Stimulated activated CD8-positive, alpha-beta memory T cell treated with anti-CD3 and anti-CD28 coated beads, Interleukin-15, amount 100 ng/mL, for 1 hour (primary cell): ENCODE data around the gene PARVB.
A peak's percentile ranks its signal among the peaks of the same experiment; 100 is the strongest.

Experiments used
- DNase-seq: peaks from one replicate; pipeline ENCODE4 v3.0.0-alpha.2; 2020; ENCODE audit warnings: low read depth

The PARVB gene

GRCh38 chr22:44024288-44024921 is at the start of gene PARVB:
TSS of gene PARVB (plus strand) at chr22:44024302. CDS start at chr22:44024340, 38 bp downstream.
- no peak for DNase-seq

GRCh38 chr22:43975041-43975440 is 49.1 kb upstream of the PARVB start:
- DNase-seq, result no peak

DNA sequence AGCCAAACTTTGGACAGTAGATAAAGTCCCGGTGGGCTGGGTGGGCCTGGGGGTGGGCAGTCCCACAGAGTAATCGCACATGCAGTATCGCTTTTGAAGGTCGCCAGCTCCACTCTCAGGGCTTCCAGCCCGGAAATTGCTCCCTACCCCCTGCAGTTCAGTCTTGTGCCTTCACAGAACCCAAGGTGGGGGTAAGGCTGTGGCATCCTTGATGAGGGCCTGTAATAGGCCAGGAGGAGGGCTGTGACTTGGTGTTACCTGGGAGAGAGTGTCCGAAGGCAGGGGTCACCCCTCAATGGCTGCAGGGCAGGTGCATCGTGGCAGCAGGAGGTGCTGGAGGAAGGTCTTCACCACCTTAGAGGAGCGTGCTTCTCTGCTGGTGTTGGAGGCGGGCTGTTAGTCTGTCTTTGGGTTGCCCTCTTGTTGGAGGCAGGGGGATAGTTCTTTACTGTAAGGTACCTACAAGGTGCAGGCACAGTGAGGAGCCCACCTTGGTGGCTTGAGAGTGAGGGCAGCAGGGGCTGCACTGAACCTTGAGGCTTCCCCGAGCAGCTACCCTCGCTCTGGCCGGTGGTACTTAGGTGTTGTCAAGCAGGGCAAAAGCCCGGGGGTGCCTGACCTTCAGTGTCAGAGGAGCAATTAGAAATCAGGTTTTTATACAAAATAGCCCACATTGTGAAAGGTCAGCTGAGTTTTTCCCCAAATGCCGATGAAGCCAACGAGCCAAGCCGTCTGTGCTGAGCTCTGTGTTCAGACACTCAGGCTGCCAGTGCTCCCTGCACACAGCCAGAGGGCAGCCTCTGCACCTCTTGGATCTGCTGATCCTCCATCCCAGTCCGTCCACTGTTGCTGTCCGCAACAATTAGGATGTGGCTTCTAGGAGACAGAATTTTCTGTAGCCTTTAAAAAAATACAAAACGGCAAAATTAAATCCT is 47.0 kb upstream of the PARVB start:
- no peak for DNase-seq

DNA sequence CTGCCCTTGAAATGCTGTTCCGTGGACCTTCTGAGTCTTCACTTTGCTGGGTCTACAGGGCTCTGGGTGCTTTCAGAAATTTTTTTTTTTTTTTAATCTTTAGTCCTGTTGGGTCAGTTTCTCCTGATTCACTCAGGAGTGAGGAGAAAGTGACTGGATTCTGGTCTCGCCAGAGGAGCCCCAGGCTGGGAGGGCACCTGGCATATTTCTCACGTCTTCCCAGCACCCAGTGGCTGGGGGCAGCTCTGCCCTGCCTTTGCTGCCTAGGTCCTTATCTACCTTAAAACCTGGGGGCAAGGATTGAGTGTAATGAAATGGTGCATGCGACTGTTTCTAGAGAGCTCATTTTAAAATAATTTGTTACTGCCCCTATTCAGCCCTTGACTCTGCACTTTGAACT is 45.5 kb upstream of the PARVB start:
- no peak for DNase-seq

DNA sequence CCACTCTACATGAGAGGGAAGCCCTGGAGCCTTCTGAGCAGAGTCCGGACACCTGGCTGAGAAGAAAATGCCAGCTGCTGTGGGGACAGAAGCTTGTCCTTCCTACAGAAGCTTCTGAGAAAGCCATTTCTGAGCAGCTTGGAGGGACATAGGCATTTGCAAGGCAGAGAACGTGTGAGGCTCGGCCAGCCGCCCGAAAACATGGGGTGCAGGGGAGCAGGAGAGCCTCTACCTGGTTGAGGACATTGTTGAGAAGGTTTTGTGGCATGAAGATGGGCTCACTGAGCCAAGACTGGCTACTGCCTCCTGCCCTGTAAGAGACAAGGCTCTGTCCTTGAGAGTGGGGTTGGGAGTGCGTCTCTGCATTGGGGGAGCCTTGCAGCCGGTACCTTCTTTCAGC is 43.5 kb upstream of the PARVB start:
- DNase-seq, result no peak

DNA sequence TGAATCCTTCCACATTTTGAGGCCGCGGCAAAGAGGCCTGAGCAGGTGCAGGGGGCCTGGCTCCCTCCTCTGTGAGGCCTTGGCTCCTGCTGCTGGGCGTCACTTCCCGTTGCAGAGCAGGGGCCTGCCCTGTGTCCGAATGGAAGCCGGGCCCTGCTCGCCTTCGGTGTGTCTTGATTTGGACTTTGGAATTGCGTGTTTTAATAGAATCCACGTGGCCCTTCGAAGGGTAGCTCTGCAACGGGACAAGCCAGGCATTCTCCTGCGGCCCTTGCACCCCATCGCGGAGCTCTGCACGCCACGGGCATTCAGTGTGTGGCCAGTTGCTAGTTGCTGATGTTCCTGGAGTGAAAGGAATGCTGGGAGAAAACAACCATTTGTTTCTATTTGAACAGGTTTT is 43.1 kb upstream of the PARVB start:
- no peak for DNase-seq

GRCh38 chr22:43983808-43984207 is 40.3 kb upstream of the PARVB start:
- no peak for DNase-seq

DNA sequence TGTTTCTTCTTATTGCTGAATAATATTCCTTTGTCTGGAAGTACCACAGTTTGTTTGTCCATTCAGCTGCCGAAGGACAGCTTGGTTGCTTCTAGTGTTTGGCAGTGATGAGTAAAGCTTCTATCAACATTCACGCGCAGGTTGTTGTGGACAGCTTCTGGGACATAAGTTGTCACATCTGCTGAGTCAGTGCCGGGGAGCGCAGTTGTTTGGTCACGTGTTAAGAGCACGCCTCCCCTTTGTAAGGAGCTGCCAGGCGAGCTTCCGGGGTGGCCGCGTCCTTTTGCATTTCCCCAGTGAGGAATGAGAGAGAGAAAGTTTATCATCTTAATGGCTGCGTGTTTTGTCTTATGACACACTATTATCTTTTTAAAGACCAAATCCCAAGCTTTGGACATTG is 38.6 kb upstream of the PARVB start:
- no peak for DNase-seq

DNA sequence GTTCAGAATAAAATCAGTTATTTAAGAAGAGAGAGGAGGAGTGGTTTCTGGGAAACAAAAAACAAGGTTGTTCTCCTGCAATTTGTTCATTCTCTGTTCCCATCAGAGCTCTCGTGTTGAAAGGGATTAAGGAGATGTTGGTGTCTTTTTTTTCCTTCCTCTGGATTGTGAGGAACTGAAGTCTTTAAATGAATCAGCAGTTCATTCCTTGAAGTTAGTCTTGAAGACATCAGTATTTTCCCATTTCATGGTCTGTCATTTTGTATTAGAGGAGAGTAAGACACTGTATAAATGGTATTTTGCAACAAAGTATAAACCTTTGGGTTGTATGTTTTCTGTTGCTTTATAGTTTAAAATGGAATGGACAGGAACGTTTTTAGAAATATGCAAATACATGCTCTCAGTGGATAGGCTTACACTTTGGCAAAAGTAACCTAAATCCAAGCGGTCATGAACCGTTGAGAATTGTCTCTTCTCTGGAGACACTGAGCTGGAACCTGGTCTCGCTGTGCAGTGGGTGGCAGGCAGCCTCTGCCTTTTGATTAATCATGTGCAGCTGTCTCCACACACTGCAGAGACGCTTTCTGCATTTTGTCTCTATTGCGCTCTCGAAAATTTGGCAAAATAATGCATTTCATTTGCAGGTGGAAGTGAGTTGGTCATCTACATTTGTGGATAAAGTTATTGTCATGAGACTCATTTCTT is 35.8 kb upstream of the PARVB start:
- DNase-seq, result no peak

DNA sequence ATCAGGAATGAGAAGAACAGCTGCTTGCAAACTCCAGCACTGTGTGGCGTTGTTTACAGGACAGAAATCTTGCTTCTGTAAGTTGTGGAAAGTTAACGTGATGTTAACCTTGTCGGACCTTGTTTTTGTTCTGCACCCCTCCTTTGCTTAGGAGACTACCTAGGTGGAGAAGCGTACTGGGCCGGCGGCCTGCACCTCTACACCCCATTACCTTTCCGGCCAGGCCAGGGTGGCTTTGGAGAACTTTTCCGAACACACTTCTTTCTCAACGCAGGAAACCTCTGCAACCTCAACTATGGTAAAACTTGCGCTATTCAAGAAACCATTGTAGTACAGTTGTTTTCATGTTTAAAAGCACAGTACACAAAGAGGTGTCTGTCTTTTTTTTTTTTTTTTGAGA is 35.1 kb upstream of the PARVB start:
- no peak for DNase-seq

DNA sequence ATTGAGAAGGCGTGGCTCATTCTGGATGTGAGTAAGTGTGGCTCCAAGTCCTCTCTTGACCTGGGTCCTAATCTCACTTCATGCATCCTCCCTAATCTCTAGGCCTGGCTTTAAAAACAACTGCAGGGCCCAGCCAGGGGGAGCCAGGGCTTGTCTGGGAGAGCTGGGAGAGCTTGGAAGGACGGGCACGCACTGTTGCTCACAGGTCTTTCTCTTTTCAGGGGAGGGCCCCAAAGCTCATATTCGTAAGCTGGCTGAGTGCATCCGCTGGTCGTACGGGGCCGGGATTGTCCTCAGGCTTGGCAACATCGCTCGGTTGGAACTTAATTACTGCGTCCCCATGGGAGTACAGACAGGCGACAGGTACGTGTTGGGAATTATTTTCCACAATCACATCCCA is 34.1 kb upstream of the PARVB start:
- no peak for DNase-seq

- DNase-seq, result no peak
Observed at GRCh38 chr22:43991316-43992020, 32.6 kb upstream of the PARVB start.

DNA sequence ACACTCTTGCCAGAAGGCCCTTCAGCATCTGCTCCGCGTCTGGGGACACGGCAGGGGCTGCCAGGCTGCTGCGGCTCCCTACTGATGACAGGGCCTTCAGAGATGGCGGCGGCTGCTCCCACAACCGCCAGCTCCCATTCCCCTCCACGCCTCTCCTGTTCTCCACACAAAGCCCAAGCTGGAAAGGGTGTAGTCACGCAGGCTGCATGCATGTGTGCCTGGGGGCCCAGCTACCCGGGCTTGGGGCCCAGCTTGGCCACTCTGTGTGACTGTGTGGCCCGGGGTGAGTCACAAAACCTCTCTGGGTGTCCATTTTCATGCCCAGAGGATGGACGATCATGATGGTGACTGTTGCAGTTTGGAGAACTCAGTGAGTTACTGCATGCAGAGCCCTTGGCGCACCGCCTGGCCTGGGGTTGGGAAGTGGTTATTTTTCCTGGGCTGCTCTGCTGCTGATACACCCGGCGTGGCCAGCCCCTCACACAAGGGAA is 31.7 kb upstream of the PARVB start:
- DNase-seq, result no peak

GRCh38 chr22:43993072-43993760 is 30.9 kb upstream of the PARVB start:
- peak; percentile 44 for DNase-seq

- no peak for DNase-seq
Observed at GRCh38 chr22:43994006-43994405, 30.1 kb upstream of the PARVB start.

DNA sequence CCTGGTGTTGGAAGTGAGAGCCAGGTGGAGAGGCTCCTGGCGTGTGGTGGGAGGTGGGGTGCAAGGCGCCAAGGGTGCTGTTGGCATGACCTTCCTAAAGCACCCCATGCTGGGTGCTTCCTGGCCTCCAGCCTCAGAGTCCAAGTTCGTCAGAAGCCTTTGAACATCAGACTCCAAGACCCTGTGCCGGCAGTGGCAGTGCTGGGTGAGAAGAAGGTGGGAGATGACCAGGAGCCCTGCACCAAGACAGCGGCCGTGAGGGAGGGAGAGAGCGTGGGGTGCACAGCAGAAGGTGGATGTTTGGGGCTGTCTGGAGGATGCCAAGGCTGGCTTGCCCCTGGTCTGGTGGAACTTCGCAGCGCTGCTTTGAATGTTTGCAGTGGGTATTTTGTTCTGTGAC is 29.7 kb upstream of the PARVB start:
- no peak for DNase-seq

DNA sequence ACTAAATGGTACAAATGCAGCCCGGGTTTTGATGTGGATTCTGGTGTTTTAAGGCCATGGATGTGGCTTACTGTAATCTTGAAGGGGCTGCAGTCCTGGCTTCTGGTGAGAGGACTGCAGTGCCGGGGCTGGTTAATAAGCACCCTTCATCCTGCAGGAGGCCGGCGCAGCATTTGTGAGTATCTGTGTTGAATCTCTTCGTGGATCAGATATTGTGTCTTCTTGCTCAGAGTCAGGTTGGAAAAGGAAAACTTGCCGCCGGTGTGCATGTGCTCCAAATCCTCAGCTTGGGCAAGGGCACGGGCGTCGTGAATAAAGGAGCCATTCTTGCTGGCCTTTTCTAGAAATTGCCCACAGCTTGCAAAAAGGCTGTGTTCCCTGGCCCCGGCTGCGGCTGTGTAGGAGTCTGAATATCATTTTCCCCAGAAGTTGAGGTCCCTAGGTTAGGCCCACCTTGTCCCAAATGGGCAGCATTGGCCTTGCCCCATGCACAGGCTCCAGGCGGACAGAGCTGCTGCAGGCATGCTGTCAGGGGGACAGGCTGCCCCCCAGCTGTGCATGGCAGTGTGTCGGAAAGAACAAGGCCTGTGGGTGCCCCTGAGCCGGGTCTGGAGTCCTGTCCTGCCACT is 28.9 kb upstream of the PARVB start:
- no peak for DNase-seq

- no peak for DNase-seq
Observed at GRCh38 chr22:43995798-43996169, 28.3 kb upstream of the PARVB start.

DNA sequence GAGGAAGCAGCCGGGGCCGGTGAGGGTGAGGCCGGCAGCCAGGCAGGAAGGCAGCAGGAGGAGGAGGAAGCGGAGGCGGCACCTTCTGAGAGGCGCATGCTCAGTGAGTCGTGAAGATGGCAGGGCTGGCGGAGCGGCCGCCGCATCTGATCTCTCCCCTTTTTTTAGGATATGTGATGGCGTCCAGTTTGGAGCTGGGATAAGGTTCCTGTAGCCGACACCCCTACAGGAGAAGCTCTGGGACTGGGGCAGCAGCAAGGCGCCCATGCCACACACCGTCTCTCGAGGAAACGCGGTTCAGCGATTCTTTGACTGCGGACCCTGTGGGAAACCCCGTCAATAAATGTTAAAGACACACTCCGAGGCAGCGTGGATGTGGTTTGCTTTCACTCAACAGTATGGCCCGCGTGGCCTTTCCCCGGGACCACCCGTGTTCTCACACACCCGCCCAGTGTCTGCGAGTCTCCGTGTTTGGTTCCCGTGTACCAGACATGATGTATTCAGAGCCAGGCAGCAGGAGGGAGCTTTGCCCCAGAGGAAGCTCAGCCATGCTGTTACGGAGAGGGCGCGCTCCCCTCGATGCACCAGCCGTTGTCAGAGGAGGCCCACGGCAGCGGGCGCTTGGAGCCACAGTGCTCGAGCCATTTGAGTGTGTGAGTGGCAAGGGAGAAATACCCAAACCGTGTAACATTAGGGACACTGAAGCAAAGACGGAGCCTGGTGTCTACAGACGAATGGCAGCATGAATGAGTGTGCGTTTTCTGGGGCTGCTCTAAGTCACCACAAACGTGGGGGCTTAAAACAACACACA is 27.7 kb upstream of the PARVB start:
- peak; percentile 34 for DNase-seq

DNA sequence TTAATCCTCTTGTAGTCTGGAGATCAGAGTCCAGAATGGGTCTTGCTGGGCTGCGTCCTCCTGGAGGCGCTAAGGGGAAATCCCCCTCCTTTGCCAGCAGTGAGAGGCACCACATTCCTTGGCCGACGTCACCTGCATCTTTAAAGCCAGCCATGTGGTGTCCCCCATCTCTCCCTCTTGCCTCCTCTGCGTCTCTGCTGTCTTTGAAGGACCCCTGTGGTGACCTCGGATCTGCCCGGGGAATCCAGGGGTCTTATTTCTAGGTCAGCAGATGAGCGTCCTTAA is 27.2 kb upstream of the PARVB start:
- DNase-seq, result no peak
